Duodenal mucosa (tissue), 2 donors: ENCODE data around the gene CHST15.

Source experiments
- H3K27ac ChIP-seq: one replicate; pipeline ENCODE4 v1.7.0; 2013; ENCODE audit warnings: low read depth, low read length
- H3K27me3 ChIP-seq, 2 donors: one replicate each; pipeline ENCODE4 v1.7.0; 2013; ENCODE audit warnings: low read length in 2 of 2, control low read depth in 1 of 2; ENCODE audit not compliant: insufficient read depth in 2 of 2, control insufficient read depth in 1 of 2
- H3K36me3 ChIP-seq, 2 donors: one replicate each; pipeline ENCODE4 v1.7.0; 2013; ENCODE audit warnings: low read length in 2 of 2, control low read depth in 1 of 2; ENCODE audit not compliant: insufficient read depth in 2 of 2, control insufficient read depth in 1 of 2
- H3K4me1 ChIP-seq, 2 donors: one replicate each; pipeline ENCODE4 v1.7.0; 2013; ENCODE audit warnings: low read length in 2 of 2, control low read depth in 1 of 2; ENCODE audit not compliant: insufficient read depth in 2 of 2, control insufficient read depth in 1 of 2
- H3K4me3 ChIP-seq, 2 donors: one replicate each; pipeline ENCODE4 v1.7.0; 2013; ENCODE audit warnings: low read length in 2 of 2, low read depth in 1 of 2
- H3K9ac ChIP-seq, 2 donors: one replicate each; pipeline ENCODE4 v1.7.0; 2013; ENCODE audit warnings: low read length in 2 of 2, low read depth in 1 of 2
- H3K9me3 ChIP-seq, 2 donors: one replicate each; pipeline ENCODE4 v1.7.0; 2013; ENCODE audit warnings: low read length in 2 of 2, control low read depth in 1 of 2; ENCODE audit not compliant: control insufficient read depth in 1 of 2

The CHST15 gene

DNA sequence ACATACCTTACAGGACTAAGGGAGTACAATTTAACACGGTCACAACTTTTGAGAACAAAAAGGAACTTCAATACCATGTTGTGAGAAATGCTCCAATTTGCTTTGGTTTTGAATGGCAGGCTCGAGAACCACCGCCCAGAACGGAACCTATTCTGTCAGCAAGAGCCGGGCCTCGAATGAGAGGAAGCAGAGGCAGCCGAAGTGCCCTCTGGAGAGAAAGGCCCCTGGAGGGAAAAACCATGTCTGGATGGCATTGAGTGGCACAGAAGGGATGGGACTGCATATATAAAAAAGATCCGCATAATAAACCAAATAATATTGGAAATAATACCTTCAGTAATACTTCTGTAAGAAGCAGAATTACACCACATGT lies 85.6 kb downstream of the CHST15 start:
- Histone ChIP-seq H3K4me1 (no peaks in the 10 kb centered on the region), H3K36me3 (peaks cover 5 to 15% of the 10 kb centered on the region in 2 donors), H3K27ac (no peak overlapping the region), H3K27me3 (no peaks in the 10 kb centered on the region), H3K9ac (no peak overlapping the region), H3K4me3 (no peak overlapping the region), H3K9me3 (no peaks in the 10 kb centered on the region)

DNA sequence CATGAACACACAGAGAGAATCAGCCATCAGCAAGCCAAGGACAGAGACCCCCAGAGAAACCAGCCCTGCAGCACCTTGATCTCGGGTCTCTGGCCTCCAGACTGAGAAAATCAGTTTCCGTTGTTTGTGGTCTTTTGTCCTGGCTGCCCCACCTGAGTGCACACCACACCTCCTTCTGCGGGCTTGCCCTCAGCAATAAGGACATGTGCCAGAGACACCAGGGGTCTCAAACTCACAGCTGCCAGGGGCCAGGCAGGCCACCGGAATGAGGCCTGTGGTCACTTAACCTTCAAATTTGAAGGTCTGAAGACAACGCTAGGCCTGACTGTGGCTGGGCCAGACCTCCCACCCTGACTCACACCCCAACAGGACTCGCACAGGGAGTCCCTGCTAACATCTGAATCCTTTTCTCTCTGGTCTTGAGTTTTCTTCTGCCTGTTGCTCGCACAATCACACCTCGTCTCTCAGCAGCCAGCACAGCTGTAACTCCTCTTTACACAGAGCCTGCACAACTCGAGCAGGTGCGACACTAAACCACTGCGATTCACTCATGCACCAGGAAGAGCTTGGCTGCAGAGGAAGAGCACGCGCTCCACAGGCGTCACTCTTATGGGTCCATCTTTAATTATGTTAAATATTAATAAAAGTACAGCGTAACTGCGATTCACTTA lies 86.2 kb downstream of the CHST15 start:
- Histone ChIP-seq H3K9ac (no peak overlapping the region), H3K27ac (no peak overlapping the region), H3K36me3 (peaks cover 5 to 15% of the 10 kb centered on the region in 2 donors), H3K4me1 (no peaks in the 10 kb centered on the region), H3K27me3 (no peaks in the 10 kb centered on the region), H3K4me3 (no peak overlapping the region), H3K9me3 (no peaks in the 10 kb centered on the region)

DNA sequence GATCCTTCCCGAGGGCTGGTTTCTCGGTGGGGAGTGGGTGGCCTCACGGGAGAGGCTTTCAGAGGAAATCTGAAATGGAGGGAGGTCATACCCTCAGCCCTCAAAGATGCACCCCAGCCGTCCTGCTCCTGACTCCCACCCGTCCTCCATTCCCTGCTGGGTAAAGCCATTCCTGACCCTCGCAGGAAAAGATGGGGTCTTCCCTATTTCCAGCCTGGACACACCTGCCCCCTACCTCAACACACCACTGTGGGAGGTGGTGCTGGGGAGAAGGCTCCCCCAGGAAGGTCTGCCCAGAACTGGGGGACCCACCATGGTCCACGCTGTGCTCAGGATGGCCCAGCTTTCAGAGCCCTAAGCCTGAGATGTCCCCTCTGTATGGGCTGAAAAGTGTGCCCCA lies 86.9 kb downstream of the CHST15 start:
- Histone ChIP-seq H3K27ac (no peak overlapping the region), H3K4me3 (no peak overlapping the region), H3K9me3 (no peaks in the 10 kb centered on the region), H3K36me3 (peaks cover 5 to 15% of the 10 kb centered on the region in 2 donors), H3K9ac (no peak overlapping the region), H3K27me3 (no peaks in the 10 kb centered on the region), H3K4me1 (no peaks in the 10 kb centered on the region)

DNA sequence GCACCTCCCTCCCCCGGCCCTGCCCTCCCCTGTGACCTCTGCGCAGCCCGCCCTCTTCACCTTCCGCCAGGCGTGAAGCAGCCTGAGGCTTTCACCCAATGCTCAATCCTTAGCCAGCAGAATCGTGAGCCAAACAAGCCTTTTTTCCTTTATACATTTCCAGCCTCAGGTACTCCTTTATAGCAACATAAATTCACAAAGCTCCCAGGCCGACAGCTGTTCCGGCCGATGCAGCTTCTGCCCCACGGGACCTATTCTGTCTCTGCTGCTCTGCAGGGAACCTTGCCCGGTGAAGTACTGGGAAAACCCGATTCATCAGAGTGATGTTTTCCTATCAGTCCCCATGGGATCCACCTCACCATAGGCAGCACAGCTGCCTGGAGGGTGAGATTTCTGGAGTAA lies 87.4 kb downstream of the CHST15 start:
- Histone ChIP-seq H3K4me1 (no peaks in the 10 kb centered on the region), H3K27ac (no peak overlapping the region), H3K27me3 (no peaks in the 10 kb centered on the region), H3K36me3 (peaks cover 5 to 15% of the 10 kb centered on the region in 2 donors), H3K9me3 (no peaks in the 10 kb centered on the region), H3K4me3 (no peak overlapping the region), H3K9ac (no peak overlapping the region)

DNA sequence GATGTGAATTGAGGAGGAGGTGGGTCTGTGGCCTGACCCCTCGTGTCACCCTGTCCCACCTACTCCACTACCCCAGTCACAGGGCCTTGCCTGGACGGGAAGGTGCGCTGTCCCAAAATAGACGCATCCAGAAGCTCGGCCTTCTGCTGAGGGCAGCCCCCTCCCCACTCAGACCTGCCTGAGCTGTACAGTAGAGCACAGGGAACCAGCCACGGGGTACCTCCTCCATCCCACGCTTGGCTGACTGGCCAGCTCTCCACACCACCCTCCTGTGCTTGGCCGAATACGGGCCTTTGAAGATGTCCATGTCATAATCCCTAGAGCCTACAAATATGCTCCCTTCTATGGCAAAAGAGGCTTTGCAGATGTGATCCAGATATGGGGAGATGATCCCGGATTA lies 88.3 kb downstream of the CHST15 start:
- H3K9ac ChIP-seq, result no peak overlapping the region
- no peaks in the 10 kb centered on the region for H3K9me3 ChIP-seq
- no peaks in the 10 kb centered on the region for H3K27me3 ChIP-seq
- no peaks in the 10 kb centered on the region for H3K4me1 ChIP-seq
- H3K36me3 ChIP-seq, result peaks cover 5 to 15% of the 10 kb centered on the region in 2 donors
- no peak overlapping the region for H3K27ac ChIP-seq
- H3K4me3 ChIP-seq, result no peak overlapping the region

DNA sequence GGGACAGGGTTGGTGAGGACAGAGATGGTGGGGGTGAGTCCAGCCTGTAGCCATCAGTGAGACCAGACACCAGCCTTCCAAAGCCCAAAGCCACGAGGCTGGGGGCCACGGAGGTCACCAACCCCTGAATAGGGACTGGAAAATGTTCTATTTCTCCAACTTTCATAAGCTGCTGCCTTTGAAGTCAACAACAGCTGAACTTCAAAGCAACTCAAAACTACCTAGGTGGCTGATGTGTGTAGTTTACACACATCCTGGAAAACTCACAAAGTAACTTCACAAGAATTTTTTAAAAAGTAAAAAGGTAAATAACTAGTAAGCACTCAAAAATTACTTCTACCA lies 88.8 kb downstream of the CHST15 start:
- Histone ChIP-seq H3K27ac (no peak overlapping the region), H3K36me3 (peaks cover 5 to 15% of the 10 kb centered on the region in 2 donors), H3K9me3 (no peaks in the 10 kb centered on the region), H3K4me3 (no peak overlapping the region), H3K4me1 (no peaks in the 10 kb centered on the region), H3K27me3 (no peaks in the 10 kb centered on the region), H3K9ac (no peak overlapping the region)

DNA sequence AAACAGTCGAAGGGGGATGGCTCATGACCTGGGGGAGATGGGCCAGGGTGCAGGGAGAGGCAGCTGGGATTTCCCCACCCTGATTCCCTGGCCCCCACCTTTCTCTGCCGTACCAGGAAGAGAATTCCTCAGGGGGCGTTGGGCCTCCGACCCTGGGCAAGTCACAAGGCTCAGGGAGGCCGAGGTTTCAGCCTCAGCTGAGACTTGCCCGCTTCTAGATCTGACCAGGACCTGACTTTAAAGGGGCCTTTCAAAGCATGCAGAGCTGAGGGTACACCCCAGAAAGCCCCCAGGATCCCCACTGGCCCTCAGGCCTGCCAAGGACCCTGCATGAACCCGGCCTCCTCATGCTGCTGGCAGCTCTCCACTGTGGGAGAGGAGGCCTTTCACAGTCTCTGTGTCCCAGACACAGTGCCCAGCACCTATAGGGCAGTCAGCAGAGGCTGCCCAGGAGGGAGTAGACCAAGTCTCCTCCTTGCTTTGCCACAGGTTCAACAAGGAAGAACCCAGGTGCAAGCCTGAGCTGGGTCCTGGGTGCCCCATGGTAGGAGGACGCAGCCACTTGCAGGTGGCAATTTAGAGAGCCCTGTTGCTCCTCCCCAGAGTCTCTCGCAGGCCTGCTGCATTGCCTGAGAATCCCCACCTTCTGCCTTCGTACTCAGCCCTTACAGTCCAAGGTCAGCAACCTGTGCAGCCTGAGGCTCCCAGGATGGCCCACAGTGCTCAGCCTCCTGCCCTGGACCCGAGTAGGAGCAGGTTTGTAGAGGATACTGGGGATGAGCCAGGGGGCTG lies 89.3 kb downstream of the CHST15 start:
- H3K27me3 ChIP-seq, result no peaks in the 10 kb centered on the region
- H3K9me3 ChIP-seq, result no peaks in the 10 kb centered on the region
- H3K4me1 ChIP-seq, result no peaks in the 10 kb centered on the region
- no peak overlapping the region for H3K4me3 ChIP-seq
- H3K36me3 ChIP-seq, result peaks cover 5 to 15% of the 10 kb centered on the region in 2 donors
- H3K27ac ChIP-seq, result no peak overlapping the region
- H3K9ac ChIP-seq, result no peak overlapping the region

DNA sequence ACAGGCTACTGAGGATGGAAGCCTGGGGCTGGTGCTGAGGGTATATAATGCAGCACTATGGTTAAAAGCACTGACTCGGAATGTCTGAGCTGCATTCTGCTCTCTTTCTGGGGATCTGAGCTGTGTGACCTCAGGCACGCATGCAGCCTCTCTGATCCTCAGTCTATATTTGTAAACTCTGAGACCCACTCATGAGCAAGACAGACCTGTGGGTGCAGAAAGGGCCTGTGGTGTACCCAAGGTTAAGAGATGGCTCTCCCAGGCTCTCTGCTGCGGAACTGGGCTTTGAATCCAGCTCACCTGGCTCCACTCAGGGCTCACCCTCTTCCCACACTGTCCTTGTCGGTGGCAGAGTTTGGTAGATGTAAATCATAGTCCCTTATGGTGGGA lies 89.9 kb downstream of the CHST15 start:
- no peak overlapping the region for H3K27ac ChIP-seq
- no peak overlapping the region for H3K9ac ChIP-seq
- H3K4me3 ChIP-seq, result no peak overlapping the region
- peaks cover 3 to 12% of the 10 kb centered on the region in 2 donors for H3K36me3 ChIP-seq
- H3K4me1 ChIP-seq, result no peaks in the 10 kb centered on the region
- H3K9me3 ChIP-seq, result no peaks in the 10 kb centered on the region
- H3K27me3 ChIP-seq, result no peaks in the 10 kb centered on the region

DNA sequence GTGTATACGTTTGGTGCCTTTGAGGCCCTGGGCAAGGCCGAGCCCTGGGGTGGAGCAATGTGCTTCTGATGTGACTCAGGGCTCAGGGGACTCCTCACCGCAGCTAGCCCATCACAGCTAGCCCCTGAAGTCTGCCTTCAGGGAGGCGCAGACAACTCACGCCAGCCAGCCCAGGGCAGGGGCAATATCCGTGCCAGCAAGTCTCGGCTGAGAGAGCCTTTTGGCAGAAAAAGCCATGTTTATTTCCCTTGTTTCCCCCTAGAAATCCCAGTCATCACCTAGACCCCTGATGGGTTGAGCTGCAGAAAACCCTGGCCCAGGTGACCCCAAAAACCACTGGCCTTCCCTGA lies 90.4 kb downstream of the CHST15 start:
- Histone ChIP-seq H3K36me3 (peaks cover 0 to 9% of the 10 kb centered on the region in 2 donors), H3K4me1 (no peaks in the 10 kb centered on the region), H3K9ac (no peak overlapping the region), H3K9me3 (no peaks in the 10 kb centered on the region), H3K27me3 (no peaks in the 10 kb centered on the region), H3K4me3 (no peak overlapping the region), H3K27ac (no peak overlapping the region)

DNA sequence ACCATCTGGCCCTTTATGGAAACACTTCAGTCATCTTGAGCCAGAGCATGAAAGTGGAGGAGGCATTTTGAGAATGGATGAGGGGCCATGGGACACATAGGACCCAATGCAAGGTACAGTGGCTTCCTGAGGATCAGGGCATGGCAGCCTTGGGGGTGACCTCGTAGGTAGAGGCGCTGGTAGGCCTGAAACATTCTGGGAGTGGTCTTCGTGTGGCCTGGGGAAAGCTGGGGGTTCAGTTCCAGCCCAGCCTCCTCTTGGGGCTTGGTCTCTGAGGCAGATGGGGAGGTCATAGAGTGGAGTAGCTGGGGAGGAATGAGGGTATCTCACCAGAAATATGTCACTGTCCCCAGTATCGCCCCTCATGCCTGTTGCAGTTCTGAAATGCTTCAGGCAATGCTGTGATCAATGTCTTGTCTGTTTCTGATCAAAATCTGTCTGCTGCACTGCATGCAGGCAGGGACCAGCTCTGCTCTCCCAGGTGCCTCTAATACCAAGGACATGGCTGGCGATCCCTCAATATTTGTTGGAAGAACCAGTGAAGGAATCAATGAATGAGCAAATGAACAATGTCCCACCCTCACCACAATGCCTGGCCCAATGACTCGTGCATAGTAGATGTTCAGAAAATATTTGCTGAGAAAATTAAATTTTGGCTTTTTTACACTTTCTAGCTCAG lies 90.9 kb downstream of the CHST15 start:
- H3K9ac ChIP-seq, result no peak overlapping the region
- H3K4me3 ChIP-seq, result no peak overlapping the region
- no peak overlapping the region for H3K27ac ChIP-seq
- no peaks in the 10 kb centered on the region for H3K9me3 ChIP-seq
- no peaks in the 10 kb centered on the region for H3K27me3 ChIP-seq
- no peaks in the 10 kb centered on the region for H3K4me1 ChIP-seq
- H3K36me3 ChIP-seq, result peaks cover 0 to 5% of the 10 kb centered on the region in 2 donors
